ENCODE data around the gene IMPG1.

IMPG1 gene

DNA sequence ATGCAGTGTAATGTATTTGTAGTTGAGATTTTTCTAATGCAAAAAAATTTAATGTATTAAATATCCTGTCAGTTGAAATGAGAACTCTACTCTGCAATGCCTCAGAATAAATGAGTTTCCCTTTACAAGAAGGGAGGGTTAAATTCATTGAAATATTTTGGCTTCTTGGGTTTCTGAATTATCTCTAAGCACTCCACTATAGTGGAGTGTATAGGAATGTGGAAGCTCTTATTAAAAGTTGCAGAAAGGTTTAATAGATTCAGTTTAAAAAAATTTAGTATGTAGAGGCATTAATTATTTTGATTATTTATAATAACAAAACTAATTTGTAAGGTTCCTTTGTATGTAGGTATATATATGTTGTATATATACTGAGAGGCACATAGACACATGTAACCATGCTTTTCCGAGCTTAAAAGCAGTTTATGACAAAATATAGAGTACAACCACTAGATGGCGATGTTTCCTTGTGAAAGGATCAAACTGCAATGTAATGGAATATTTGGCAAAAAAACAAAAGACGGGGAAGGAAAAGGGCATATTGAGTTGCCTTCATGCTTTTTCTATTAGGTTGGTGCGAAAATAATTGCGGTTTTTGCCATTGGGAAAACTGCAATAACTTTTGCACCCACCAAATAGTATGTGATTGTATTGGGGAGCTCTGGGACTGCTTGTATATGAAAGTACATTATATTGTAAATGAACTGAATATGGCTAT lies 179.2 kb downstream of the IMPG1 start:
- DNase-seq (ENCODE audit: low read depth in 4 of 4, low spot score in 1 of 4), result no peak

DNA sequence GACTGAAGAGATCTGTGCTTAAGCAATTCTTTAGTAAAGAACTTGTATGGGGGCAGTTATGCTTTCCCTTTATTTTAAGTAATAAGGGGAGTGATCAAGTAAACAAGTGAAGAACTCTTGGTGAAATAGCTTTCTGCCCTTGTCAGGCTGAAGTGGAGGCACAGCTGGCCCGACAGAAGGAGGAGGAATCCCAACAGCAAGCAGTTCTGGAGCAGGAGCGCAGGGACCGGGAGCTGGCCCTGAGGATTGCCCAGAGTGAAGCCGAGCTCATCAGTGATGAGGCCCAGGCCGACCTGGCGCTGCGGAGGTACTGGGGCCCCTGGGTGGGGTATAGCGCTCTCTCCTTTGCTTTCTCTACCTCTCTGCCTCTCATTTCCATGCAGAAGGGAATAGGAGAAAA lies 180.1 kb downstream of the IMPG1 start:
- no peak for DNase-seq (ENCODE audit: low read depth in 4 of 4, low spot score in 1 of 4)

DNA sequence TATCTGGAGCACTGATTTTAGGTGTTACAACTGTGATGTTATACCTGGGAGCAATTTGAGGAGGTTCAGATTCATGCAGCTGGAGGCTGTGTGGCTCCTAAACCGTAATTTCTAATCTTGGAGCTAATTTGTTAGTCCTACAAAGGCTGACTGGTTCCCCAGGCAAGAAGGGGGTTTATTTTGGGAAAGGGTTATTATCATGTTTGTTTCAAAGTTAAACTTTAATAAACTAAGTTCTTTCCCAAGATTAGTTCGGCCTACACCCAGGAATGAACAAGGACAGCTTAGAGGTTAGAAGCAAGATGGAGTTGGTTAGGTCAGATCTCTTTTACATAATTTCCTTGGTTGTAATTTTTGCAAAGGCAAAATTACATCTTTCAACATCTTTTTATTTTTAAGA lies 187.6 kb downstream of the IMPG1 start:
- DNase-seq (ENCODE audit: low read depth in 4 of 4, low spot score in 1 of 4), result no peak

DNA sequence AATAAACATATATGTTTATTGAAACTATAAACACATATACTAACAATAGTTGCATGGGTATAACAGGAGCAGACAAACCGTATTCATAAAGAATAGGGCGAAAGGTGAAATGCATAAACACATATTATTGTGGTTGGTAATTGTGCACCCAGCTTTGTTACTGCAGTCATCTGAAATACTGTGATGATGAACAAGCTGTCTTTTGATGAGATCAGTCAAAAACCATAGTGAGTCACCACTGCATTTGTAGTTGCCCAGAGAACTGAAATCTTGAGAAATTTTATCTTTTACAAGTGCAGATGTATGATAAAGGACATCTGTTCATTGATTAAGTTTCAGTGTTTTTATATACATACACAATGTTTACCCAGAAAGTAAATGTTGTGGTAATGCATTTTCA lies 189.7 kb downstream of the IMPG1 start:
- no peak for DNase-seq (ENCODE audit: low read depth in 4 of 4, low spot score in 1 of 4)

DNA sequence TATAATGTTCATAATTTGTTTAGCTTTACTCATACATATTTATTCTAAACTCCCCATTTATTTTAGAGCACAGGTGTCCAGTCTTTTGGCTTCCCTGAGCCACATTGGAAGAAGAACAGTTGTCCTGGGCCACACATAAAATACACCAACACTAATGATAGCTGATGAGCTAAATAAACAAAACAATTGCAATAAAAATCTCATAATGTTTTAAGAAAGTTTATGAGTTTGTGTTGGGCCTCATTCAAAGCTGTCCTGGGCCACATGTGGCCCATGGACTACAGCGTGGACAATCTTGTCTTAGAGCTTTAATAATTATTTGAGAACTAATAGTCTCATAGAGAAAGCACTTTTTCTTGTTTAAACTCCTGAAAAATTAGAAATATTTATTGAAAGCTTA lies 192.2 kb downstream of the IMPG1 start:
- DNase-seq (ENCODE audit: low read depth in 4 of 4, low spot score in 1 of 4), result no peak

DNA sequence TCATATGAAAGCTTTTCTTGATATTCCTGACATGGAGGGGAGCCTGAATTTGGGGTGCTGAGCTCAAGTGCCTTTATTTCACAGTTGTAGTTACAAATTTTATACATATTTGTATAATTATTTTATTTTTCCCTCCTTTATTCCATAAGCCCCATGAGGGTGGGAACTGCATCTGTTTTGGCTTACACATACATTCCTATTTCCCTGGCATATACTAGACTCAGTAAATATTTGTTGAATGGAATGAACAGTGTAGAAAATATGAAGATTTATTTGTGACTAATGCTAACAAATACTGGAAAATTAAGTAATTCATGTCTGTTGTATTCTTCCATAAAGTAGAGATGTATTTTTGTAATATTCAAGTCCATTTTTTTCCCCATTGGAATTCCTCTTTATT lies 196.3 kb downstream of the IMPG1 start:
- DNase-seq (ENCODE audit: low read depth in 4 of 4, low spot score in 1 of 4), result no peak

DNA sequence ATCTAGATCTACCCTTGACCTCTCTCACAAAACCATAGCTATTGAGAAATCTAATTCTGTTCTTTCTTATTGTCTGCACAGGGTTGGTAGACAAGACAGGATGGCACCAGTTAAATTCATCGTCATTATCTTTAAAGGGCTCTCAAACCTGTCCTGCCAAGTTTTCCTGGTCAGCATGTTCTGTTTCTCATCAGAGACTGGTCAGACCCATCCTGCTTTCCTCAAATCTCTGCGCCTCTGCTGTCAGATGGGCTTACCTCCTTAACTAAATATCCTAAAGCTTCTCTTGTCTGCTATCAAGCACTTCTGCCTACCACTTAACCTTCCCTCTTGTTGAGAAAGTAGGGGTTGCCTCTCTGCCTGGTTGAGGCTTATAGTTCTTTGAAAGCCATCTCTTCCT lies 198.2 kb downstream of the IMPG1 start:
- no peak for DNase-seq (ENCODE audit: low read depth in 4 of 4, low spot score in 1 of 4)
